NCI-H1092 treated with DMSO at 0.1 percent for 48 hours (cell line): ENCODE data around the gene KRTAP5-2.

Experiments used
- DNase-seq: peaks from one replicate; lab custom pipeline; 2025; lab: John Stamatoyannopoulos, UW

Gene KRTAP5-2

DNA sequence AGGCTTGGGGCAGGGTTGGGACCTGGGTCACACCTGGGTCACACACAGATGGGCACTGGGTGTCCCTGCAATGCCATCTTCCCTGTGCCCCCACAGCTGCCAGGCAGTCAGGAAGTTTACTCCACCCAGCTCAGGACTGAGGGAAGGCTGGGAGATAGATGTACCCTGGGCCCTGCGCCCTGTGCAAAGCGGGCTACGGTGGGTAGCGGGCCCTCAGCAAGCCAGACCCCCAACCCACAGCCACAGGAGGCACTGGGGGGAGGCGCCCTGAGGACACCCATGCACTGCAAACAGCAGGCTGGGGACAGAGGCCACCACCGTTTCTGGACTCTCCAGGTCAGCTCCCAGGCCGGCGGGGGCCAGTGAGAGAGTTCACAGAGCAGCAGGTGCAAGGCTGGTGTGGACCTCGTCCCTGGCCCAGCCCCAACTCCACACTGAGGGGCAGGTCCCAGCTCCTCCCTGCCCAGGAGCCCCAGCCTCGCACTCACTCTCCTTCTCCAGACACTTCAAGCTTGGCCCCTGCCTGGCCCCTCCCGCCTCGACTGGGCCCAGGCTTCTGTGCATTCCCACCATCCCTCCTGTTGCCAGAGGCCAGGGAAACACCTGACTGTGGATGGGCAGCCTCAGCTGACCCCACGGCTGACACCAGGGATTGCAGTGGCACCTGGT is 30.9 kb downstream of the KRTAP5-2 start:
- DNase-seq: no peak

DNA sequence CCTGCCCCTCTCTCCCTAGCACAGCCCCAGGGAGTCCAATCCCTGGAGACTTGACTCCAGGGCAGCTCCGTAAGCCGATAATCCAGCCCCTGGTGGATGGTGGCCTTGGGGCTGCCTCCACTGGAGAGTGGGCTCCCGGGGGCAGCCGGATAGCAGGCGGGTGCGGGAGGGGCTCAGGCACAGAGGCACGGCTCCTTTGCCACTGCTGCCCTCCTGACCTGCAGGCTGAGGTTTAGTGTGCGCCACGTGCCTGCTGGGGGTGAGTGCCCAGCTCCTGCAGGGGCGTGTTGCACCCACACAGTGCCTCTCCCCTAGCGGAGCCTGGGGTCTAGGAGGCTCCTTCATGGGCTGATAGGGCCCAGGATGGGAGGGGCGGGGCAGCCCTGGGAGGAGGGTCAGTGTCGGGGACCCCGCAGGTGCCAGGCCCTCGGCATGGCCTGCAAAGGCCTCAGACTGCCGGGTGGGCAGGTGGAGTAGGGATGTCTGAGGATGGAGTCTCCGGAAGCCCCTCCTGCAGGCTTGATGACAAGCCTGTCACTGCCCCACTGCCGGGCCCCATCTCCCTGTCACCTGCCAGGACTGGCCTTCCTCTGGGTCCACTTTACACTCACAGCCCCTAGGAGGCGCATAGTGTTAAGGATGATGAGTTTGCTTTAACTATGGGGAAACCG is 31.6 kb downstream of the KRTAP5-2 start:
- DNase-seq: no peak

DNA sequence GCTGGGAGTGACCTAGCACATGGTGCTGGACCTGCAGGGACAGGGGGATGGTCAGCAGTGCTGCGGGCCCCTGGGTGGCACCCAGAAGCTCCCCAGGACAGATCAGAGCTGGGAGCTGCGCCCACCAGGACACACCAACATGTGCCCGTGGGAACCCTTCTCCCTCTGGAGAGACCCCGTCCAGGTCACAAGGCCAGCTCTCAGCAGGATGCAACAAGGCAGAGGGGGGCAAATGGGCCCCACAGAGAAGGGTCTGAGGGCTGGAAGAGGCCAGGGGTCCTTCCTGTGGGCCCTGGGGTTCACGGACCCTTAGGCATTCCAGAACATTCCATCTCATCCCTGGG is 32.2 kb downstream of the KRTAP5-2 start:
- no peak for DNase-seq

DNA sequence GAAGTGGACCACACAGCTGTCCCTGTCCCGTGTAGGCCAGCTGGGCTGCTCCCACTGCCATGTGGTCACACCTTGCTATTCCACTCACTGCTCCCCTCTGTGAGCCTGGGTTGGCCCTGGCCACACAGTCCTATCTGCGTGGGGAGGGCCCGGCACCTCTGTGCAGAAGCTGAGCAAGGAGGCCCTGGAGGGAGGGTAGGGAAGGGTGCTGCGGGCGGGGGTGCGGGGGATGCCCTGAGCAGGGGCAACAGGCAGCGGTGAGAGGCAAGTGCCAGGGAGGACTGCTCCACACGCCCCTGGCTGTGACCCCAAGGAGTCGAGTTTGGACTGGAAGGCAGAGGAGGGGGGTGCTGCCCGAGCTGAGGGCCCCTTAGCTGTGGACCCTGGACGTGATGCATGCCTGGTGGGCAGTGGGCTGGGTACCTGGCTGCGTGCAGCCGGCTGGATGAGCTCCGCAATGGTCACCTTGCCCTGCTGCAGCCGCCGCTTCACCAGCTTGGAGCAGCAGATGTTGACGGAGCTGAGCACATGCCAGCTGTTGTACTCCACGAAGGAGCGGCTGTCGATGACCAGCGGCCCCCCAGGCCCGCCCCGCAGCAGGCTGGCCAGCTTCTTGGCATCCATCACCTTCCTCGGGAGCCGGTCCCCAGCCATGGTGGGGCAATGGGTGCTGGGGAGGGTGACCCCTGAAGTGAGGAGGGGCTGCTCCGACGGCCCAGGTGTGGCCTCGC is 32.8 kb downstream of the KRTAP5-2 start:
- no peak for DNase-seq

DNA sequence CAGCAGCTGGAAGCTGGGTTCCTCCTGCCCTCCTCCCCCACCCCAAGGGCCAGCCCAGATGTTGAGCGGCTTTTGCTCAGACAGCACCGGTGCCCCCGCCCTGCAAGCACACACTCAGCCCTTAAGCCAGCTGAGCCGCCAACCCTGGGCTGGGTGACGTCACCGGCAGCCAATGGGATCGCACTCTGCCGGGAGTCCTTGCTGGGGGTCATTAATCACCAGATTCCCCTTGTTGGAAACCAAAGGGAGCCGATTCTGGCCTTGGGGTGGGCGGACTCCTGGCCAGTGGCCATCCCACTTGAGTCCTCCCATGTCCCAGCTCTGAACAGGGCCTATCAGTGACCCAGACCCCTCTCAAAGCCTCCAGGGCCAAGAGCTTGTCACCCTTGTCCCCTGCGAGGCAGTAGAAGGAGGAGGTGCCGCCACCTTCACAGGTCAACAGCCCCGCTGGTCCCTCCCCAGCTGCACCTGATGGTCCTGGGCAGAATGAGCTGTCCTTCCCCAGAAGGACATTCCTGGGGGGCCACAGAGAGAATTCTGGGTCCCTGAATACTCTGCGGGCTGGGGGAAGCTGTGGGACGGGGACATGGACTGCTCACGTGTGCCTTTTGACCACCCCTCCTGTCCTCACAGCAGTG is 33.4 kb downstream of the KRTAP5-2 start:
- DNase-seq: no peak

DNA sequence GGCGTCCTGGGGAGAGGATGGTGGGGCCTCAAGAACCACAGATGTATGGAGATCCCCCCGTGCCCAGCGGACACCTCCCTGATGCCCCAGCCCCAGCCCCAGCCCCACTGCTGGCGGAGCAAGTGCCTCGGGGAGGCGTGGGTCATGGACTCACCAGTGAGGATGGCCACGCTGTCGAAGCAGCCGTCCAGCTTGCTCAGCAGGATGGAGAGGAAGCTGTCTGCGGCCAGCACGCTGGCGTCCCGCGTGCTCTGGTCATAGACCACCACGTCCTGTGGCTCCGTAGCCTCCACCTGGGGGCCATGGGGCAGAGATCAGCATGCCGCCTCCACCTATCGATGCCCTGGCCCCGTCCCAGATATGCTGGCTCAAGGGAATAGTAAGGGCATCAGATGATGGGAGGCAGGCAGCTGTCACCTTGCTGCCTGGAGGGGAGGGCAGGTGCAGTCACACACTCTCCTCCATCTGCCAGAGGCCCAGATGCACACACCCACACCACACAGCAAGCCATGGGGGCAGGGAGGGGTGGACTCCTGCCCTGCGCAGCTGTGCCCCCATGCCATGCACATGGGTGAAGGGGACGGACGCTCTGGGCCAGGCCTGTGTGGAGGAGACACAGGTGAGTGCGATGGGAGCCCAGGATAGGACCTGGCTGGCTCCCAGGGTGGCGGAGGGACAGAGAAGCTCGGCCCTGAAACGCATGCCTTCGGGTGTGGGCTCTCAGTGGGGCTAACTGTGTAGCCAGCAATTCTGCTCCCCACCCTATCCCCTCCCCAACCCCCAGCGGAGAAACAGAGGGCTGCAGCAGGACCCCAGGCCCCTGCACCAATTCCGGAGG is 34.2 kb downstream of the KRTAP5-2 start:
- no peak for DNase-seq

DNA sequence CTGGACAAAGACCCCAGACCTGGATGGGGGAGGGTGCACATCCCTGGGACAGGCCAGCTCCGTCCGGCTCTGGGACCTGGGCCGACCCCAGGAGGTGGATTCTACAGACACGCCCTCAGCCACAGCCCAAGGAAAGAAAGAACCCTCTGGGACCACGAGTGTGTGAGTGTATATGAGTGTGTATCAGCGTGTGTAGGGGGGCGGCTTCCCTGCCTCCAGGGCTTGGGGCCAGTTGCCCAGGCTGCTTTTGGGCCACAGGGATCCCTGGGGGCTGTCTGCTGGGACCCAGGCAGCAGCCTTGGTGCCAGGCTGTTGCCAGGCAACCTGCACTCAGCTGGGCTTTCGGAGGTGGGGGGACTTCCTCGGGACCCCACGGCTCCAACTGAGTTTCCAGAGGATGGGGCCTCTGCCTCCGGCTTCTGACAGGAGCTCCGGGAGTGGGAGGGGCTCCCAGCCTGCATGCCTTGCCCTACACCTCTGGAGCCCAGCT is 34.9 kb downstream of the KRTAP5-2 start:
- no peak for DNase-seq

DNA sequence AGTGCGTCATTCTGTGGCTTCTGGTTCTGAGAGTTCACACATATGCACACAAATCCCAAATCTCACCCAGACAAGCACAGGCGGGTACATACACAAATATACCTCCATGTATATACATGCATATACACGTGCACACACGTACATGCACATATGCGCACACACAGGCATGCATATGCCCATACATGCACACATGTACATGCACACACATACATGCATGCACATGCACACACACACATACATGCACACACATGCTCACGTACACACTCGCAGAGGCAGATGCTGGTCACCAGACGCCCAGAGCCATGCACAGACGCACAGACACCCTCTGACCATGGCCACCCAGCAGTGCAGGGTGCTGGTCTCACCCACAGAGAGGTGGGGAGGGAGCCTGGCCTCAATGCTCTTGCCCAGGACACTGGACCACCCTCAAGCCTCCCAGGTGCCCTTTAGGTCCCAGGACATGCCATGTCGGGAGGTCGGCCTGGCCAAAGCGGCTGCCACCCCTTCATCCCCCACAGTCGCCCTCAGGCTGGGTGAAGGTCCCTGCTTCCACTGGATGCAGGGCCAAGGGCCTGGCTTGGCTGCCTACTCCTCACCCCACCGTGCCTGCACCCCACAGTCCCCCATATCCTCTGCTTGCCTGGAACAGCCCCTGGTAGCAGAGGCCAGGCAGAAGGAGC is 35.5 kb downstream of the KRTAP5-2 start:
- no peak for DNase-seq

DNA sequence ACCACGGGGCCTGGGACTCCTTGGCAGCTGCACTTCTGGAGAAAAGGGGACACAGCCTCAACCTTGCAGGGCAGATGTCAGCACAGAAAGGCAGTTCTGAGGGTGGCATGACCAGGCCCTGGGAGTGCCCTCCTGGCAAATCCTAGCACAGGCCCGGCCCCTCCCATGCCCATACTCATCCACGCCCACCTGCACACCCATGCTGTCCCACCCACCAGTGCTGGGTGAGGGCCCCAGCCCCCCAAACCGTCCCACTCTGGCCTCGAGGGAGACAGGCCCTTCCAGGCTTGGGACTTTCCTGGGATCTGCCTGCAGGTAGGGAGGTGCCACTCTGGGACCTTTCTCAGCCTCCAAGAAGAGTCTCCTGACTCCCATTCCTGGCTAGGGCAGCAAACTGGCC is 36.1 kb downstream of the KRTAP5-2 start:
- DNase-seq: no peak

DNA sequence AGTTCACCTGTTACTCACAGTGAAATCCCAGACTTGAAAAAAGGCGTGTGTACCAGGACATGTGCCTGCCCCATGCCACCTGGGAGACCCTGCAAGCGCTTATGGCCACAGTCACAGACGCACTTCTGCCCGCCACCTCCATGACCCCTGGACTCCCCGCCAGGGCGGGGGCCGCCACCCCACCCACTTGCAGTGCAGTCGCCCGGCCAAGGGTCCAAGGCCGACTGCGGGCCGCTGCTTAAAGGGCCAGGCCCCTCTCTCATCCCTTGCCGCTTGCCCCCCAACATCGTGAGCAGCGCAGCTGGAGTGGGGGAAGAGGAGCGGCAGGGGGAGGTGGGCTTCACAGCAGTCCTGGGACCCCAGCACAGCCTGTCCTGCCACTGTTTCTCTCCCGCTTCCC is 36.8 kb downstream of the KRTAP5-2 start:
- no peak for DNase-seq

DNA sequence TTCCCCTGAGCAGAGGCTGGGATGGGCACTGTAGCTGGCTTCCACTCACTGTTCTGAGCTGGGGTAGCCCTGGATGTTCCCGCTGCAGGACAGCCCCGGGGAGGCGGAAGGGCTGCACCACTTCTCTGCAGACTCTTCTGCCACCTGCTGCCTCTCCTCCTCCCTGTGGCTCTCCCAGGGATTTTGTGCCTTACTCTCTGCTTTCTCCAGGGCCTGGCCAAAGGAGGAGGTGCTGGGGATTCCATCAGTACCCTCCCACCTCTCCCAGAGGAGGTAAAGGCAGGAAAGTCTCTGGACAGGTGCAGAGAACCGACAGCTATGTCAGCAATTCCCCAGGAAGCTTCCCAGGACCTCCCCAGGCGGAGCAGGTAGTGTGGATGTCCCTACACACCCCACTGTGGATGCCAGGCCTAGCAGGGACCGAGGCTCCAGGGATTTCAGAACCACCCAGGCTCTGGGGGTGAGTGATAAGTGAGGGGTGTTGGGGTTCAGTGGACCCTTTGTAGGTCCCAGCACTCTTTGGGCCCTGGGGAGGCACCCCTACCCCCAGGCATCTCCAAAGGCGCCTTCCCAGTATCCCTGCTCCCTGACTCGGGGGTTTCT is 37.3 kb downstream of the KRTAP5-2 start:
- DNase-seq: no peak

DNA sequence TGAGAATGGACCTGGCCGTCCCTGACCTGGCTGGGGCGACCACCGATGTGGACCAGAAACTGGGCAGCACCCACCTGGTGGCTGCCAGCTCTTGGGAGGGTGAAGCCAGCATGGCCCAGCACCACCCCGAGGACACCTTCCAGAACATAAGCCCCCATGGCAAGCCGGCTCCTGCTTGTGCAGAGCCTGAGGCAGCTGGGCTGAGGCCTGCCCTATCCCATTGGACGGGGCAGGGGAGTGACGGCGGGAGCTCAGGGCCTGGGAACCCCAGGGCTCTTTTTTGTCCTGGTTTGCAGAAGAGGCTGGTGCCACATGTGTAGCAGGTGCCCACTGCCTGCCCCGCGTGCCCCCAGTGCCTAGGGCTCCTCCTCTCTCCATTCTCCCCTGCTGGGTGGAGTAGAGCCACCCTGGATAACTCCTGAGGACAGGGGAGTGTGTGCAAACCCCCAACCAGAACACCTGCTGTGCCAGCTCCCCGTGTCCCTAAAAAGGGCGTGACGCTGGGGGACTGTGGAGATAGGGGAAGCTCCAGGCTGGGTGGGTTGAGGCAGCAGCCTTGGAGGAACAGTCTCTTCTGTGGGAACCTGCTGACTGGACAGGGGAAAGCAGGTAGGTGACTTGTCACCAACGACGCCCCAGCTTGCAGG is 38.0 kb downstream of the KRTAP5-2 start:
- no peak for DNase-seq

DNA sequence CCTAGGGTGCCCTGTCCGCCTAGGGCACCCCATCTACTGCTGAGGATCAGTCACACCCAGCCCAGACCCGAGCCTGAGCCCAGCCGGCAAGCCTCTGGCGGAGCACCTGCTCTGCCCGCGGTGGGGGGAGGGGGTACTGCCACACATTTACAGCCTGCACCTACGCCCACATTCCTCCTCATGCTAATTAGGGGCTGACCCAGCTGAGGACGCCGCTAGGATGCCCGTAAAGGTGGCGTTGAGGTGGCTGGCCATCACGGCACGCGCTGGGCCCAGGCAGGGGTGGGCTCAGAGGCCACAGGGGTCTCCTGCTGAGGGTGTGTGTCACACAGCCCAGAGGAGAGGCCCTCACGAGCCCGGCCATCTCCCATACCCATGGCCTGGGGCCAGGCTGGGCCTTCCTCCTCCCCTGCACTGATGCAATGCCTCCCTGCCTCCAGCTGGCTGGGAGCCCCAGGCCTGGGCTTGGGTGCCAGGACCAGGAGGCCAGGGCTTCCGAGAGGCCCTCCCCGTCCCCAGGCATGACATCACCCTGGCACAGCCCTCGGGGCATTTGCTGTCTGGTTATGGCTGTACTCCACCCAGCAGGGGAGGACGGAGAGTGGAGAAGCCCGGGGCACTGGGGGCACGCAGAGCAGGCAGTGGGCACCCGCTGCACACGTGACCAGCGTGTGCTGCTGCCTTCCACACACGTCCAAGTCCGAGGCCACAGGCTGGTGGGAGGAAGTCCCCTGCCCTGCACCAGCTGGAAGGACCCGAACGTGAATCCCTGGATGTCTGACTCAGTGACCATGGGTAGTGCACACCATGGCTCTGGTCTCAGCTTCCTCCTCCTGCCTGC is 38.8 kb downstream of the KRTAP5-2 start:
- no peak for DNase-seq

DNA sequence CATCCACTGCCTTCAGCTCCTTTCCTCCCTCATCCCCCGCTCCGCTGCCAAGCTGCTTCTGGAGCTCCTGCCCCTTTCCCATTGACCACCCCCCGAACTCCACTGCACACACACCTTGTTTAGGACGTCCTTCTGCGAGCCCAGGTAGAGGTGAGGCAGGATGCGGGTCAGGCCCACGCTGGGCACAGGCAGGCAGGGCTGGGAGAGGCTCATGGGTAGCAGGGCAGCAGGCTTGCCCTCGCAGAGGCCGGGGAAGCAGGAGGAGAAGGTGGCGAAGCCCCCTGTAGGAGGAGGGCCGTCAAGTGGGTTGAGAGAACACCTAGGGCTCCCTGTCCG is 39.4 kb downstream of the KRTAP5-2 start:
- no peak for DNase-seq

DNA sequence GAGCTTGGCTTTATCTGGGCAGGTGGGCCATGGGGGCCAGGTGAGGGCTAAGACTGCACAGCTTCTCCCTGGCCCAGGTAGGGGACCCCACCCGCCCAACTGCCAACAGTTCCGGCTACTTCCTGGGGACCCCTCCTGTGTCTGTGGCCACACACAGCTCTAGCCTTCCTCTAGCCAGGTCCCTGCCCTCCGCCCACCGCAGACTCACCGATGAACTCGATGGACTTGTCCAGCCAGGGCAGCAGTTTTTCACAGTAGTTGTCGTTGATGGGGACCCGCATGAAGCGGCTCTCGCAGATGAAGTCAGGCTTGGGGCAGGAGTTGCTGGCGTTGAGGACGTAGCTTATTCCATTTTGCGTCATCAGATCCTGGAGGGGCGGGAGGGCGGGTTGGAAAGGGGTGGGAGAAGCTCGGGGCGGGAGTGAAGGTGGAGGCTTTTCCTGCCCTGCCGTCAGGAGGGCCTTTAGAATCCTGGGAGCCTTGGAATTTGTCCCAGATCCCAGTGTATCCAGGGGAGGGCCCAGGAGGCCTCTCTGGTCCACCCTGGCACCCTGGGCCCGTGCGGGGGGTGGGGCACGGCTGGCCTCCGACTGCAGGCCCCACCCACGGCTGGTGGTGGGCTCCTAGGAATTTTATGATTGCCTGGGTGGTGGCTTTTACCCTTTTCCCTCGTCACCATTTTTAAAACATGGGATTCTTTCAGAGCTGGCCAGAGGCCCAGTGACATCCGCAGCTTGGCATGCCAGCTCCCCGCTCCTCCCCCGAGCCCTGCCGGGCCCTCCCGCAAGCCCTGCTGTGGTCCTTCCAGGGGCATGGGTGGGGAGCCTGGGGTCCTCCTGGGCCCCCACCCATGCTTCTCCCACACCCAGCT is 40.0 kb downstream of the KRTAP5-2 start:
- DNase-seq: no peak

DNA sequence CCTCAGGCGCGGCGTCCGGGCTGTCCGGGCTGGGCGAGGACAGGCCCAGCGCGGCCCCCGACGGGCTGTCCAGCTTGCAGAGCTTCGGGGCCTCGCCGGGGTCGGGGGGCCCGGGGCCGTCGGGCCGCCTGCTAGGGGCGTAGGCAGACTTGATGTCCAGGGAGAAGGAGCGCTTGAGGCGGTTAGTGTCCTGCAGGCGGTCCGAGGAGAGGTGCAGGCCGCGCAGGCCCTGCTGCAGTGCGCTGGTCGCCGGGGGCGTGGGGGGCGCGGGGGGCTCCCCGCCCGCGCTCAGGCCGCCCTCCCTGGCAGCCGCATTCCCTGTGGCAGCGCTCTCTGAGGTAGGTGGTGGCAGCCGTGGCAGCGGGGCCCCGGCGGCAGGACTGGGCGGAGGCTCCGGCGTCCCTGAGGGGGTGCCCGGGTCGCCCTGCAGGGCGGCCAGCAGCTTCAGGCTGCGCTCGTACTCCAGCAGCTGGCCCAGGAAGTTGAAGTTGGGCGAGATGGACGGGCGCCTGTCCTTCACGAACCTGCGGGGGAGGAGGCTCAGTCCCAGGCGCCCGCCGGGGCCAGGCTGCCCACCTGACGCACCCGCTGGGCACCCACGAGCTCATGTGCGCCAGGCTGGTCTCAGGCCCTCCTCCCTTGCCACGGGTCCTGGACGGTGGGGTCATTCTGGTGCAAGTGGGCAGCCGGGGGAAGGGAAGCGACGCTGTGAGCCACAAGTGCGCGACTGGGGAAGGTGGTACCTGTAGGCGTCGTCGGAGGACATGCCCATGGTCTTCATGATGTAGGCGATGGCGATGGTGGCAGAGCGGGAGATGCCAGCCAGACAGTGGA is 40.8 kb downstream of the KRTAP5-2 start:
- DNase-seq: no peak

DNA sequence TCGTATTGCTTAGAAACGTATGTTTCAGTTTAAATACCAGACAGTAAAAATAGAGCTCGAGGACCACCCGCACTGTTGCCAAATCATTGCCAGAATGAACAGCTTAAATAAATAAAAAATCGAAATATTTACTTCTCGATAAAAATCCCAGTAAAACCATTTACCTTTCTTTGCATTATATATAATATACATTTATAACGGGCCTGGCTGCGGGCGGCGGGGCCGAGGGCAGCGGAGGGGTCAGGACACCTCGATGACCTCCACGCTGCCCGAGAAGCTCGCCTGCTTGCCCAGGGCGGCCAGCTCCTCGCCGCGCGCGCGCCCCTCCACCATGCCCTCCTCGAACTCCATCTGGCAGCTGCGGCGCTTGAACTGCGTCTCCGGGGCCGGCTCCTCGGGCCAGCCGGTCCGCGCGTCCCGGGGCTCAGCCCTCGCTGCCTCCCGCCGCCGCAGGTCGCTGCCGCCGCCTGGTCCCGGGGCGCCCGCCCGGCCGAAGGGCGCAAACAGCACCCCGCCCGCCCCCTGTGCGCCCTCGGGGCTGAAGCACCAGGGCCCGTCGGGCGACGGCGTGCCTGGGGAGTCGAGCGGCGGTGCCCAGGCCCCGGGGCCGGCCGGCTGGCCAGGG is 41.7 kb downstream of the KRTAP5-2 start:
- DNase-seq: no peak
